ENCODE data around the gene TUBA3D. TPM values are rescaled to one million over a fixed set of nuclear protein-coding genes. Genes with fewer than 3 reads are reported as not detected.
"Not testable (repeated sequence)": the region's sequence is repeated elsewhere in the genome, so short reads cannot be mapped to it uniquely, and the experiment has no call there.

TUBA3D gene
- total RNA-seq, 1 experiment from 2014 or later: not detected

- H3K4me1 ChIP-seq (ENCODE audit: control insufficient read depth, insufficient read depth, low read length): no peaks in the 10 kb centered on the region
- no TSS peak for BruUV-seq (replicated peaks)
- ChIA-PET POLR2A (no interaction called here), CTCF (no interaction called here)
- H3K36me3 ChIP-seq (ENCODE audit: control insufficient read depth, insufficient read depth, low read length): no peaks in the 10 kb centered on the region
- H3K27ac ChIP-seq (ENCODE audit: low read length): no peak overlapping the region
- in situ Hi-C loops (cut with HindIII; ENCODE audit: low pct_unique_long_range_greater_than_20kb, low sequenced_read_pairs) (no loop called here), intact Hi-C loops (cut with micrococcal nuclease; ENCODE audit: unreplicated experiment) (no loop called here)
- no peak for DNase-seq (ENCODE audit: low read depth, low spot score)
- H3K9me3 ChIP-seq (ENCODE audit: control insufficient read depth, insufficient read depth, low read depth, low read length): no peaks in the 10 kb centered on the region
- ATAC-seq: no peak
- H3K4me3 ChIP-seq (ENCODE audit: low read depth in 2 of 2, low read length in 2 of 2): no peak overlapping the region
- no peaks in the 10 kb centered on the region for H3K27me3 ChIP-seq (ENCODE audit: control insufficient read depth, insufficient read depth, low read length)
- no peak for TF ChIP-seq TCF7L2 (IDR thresholded peaks at IDR 0.05; ENCODE audit: low read depth, low read length)
- TF ChIP-seq CTCF (IDR thresholded peaks at IDR 0.05): no peak
- TF ChIP-seq SIN3A (IDR thresholded peaks at IDR 0.05; ENCODE audit: borderline replicate concordance, insufficient read depth, low read depth, low read length): no peak
- TF ChIP-seq POLR2AphosphoS5 (IDR thresholded peaks at IDR 0.05; ENCODE audit: low read depth, low read length): no peak; the same call in 1 of the 2 replicates
- TF ChIP-seq REST (IDR thresholded peaks at IDR 0.05; ENCODE audit: insufficient read depth in 1 of 2, low read depth in 2 of 2, low read length in 1 of 2): no peak
These were observed 40.1 kb downstream of the TUBA3D start for GRCh38 chr2:131516011-131516410.

GRCh38 chr2:131516621-131517020 is 40.7 kb downstream of the TUBA3D start:
- in situ Hi-C loops (cut with HindIII; ENCODE audit: low pct_unique_long_range_greater_than_20kb, low sequenced_read_pairs); CTCF ChIA-PET; H3K27me3 ChIP-seq (ENCODE audit: control insufficient read depth, insufficient read depth, low read length); H3K9me3 ChIP-seq (ENCODE audit: control insufficient read depth, insufficient read depth, low read depth, low read length); BruUV-seq (replicated peaks); H3K36me3 ChIP-seq (ENCODE audit: control insufficient read depth, insufficient read depth, low read length); POLR2A ChIA-PET; H3K27ac ChIP-seq (ENCODE audit: low read length); intact Hi-C loops (cut with micrococcal nuclease; ENCODE audit: unreplicated experiment); DNase-seq (ENCODE audit: low read depth, low spot score); H3K4me3 ChIP-seq (ENCODE audit: low read depth in 2 of 2, low read length in 2 of 2); H3K4me1 ChIP-seq (ENCODE audit: control insufficient read depth, insufficient read depth, low read length): not testable (repeated sequence)
- ATAC-seq: peak; percentile 35; the same call in 1 of the 2 replicates
- peak; percentile 69 for TF ChIP-seq CTCF (IDR thresholded peaks at IDR 0.05)
